Middle frontal gyrus (tissue), 1 donor: ENCODE results near the gene THAP3.

ENCODE experiments used
- DNase-seq: peaks from one replicate; pipeline ENCODE4 v3.0.0-alpha.2; 2015; ENCODE audit warnings: low spot score; ENCODE audit errors: extremely low spot score

The THAP3 gene

GRCh38 chr1:6673816-6674398 is 49.2 kb downstream of the THAP3 start:
- DNase-seq, result no peak

DNA sequence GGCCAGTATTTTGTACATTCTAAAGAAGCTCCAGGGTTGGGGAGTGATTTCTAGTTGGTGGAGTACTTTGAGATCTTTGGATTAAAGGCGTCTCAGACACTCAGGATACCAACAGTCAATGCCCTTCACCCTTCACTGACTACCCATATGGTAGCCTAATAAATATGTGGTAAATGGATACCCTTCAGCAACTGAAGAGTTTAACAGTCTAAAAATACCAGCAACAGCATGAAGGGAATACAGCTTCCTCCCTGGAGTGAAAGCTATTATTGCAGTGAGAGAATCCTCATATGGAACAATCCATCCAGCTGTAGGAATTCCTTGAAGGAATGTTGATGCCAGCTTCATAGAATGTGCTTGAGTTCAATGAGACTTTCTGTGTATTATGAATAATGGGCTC is 50.1 kb downstream of the THAP3 start:
- DNase-seq, result no peak

DNA sequence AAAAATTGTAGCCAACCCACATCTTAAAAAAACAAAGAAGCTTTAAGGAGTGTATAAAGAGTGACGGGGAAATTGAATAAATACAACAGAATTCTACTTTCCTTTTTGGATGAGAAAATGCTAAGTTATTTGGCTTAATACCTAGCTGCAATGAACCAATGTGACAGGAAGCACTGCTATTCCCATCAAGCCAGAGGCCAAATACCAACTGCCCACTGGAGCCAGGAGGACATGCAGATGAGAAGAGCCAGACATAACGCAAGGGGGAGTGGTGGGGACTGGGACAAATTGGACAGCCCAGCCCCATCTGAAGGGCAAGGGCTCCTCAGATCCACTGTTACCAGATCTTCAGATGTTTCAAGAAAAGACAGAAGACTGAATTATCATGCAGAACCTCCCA is 51.3 kb downstream of the THAP3 start:
- no peak for DNase-seq
